ENCODE results near the gene SEC61A2.

The SEC61A2 gene

GRCh38 chr10:12184165-12184564 is 54.7 kb downstream of the SEC61A2 start:
- Histone ChIP-seq H3K9ac (ENCODE audit: low read depth, low read length) (no peak overlapping the region), H3K27ac (ENCODE audit: low read depth, low read length) (no peak overlapping the region), H3K9me3 (ENCODE audit: insufficient read depth, low read depth, low read length) (no peaks in the 10 kb centered on the region), H3K4me1 (ENCODE audit: insufficient read depth, low read length) (peaks cover 18% of the 10 kb centered on the region), H3K27me3 (ENCODE audit: insufficient read depth, low read length) (no peaks in the 10 kb centered on the region), H3K4me3 (ENCODE audit: low read length) (no peak overlapping the region), H3K36me3 (ENCODE audit: insufficient read depth, low read length) (peaks cover 62% of the 10 kb centered on the region)
- WGBS: 90% methylated on average over 6 of the region's 7 CpGs

GRCh38 chr10:12186323-12186722 is 56.8 kb downstream of the SEC61A2 start:
- no peaks in the 10 kb centered on the region for H3K4me1 ChIP-seq (ENCODE audit: insufficient read depth, low read length)
- H3K9me3 ChIP-seq (ENCODE audit: insufficient read depth, low read depth, low read length): no peaks in the 10 kb centered on the region
- no peak overlapping the region for H3K27ac ChIP-seq (ENCODE audit: low read depth, low read length)
- no peak overlapping the region for H3K9ac ChIP-seq (ENCODE audit: low read depth, low read length)
- peaks cover 53% of the 10 kb centered on the region for H3K36me3 ChIP-seq (ENCODE audit: insufficient read depth, low read length)
- no peaks in the 10 kb centered on the region for H3K27me3 ChIP-seq (ENCODE audit: insufficient read depth, low read length)
- H3K4me3 ChIP-seq (ENCODE audit: low read length): no peak overlapping the region
- WGBS: 96% methylated on average over 8 of the region's 8 CpGs

GRCh38 chr10:12187321-12187905 is 57.9 kb downstream of the SEC61A2 start:
- Histone ChIP-seq H3K9ac (ENCODE audit: low read depth, low read length) (no peak overlapping the region), H3K9me3 (ENCODE audit: insufficient read depth, low read depth, low read length) (no peaks in the 10 kb centered on the region), H3K4me3 (ENCODE audit: low read length) (no peak overlapping the region), H3K27me3 (ENCODE audit: insufficient read depth, low read length) (no peaks in the 10 kb centered on the region), H3K4me1 (ENCODE audit: insufficient read depth, low read length) (no peaks in the 10 kb centered on the region), H3K27ac (ENCODE audit: low read depth, low read length) (no peak overlapping the region), H3K36me3 (ENCODE audit: insufficient read depth, low read length) (peaks cover 57% of the 10 kb centered on the region)
- WGBS: 86% methylated on average over 2 of the region's 5 CpGs

GRCh38 chr10:12188656-12189055 is 59.2 kb downstream of the SEC61A2 start:
- WGBS: 86% methylated on average over 4 of the region's 6 CpGs
- peaks cover 56% of the 10 kb centered on the region for H3K36me3 ChIP-seq (ENCODE audit: insufficient read depth, low read length)

GRCh38 chr10:12189426-12189825 is 59.9 kb downstream of the SEC61A2 start:
- no peak overlapping the region for H3K9ac ChIP-seq (ENCODE audit: low read depth, low read length)
- WGBS: 96% methylated on average over 9 of the region's 10 CpGs
- H3K27me3 ChIP-seq (ENCODE audit: insufficient read depth, low read length): no peaks in the 10 kb centered on the region
- peaks cover 50% of the 10 kb centered on the region for H3K36me3 ChIP-seq (ENCODE audit: insufficient read depth, low read length)
- H3K4me1 ChIP-seq (ENCODE audit: insufficient read depth, low read length): peaks cover 4% of the 10 kb centered on the region; the same call in 1 of the 2 replicates
- H3K9me3 ChIP-seq (ENCODE audit: insufficient read depth, low read depth, low read length): no peaks in the 10 kb centered on the region
- H3K27ac ChIP-seq (ENCODE audit: low read depth, low read length): no peak overlapping the region
- H3K4me3 ChIP-seq (ENCODE audit: low read length): no peak overlapping the region

More at GRCh38 chr10:12188656-12189055, 59.2 kb downstream of the SEC61A2 start:
- Histone ChIP-seq H3K4me3 (ENCODE audit: low read length) (no peak overlapping the region), H3K4me1 (ENCODE audit: insufficient read depth, low read length) (no peaks in the 10 kb centered on the region), H3K27ac (ENCODE audit: low read depth, low read length) (no peak overlapping the region), H3K9me3 (ENCODE audit: insufficient read depth, low read depth, low read length) (no peaks in the 10 kb centered on the region), H3K9ac (ENCODE audit: low read depth, low read length) (no peak overlapping the region), H3K27me3 (ENCODE audit: insufficient read depth, low read length) (no peaks in the 10 kb centered on the region)

GRCh38 chr10:12191715-12192114 is 62.2 kb downstream of the SEC61A2 start:
- Histone ChIP-seq H3K36me3 (ENCODE audit: insufficient read depth, low read length) (peaks cover 28% of the 10 kb centered on the region), H3K9me3 (ENCODE audit: insufficient read depth, low read depth, low read length) (no peaks in the 10 kb centered on the region), H3K4me1 (ENCODE audit: insufficient read depth, low read length) (peaks cover 6% of the 10 kb centered on the region; the same call in 1 of the 2 replicates), H3K9ac (ENCODE audit: low read depth, low read length) (no peak overlapping the region), H3K27me3 (ENCODE audit: insufficient read depth, low read length) (no peaks in the 10 kb centered on the region), H3K4me3 (ENCODE audit: low read length) (no peak overlapping the region), H3K27ac (ENCODE audit: low read depth, low read length) (no peak overlapping the region)
- 97% methylated on average over 3 of the region's 3 CpGs for WGBS

- Histone ChIP-seq H3K36me3 (ENCODE audit: insufficient read depth, low read length) (peaks cover 18% of the 10 kb centered on the region), H3K9me3 (ENCODE audit: insufficient read depth, low read depth, low read length) (no peaks in the 10 kb centered on the region), H3K4me3 (ENCODE audit: low read length) (no peak overlapping the region), H3K9ac (ENCODE audit: low read depth, low read length) (no peak overlapping the region), H3K27ac (ENCODE audit: low read depth, low read length) (no peak overlapping the region), H3K4me1 (ENCODE audit: insufficient read depth, low read length) (peaks cover 6% of the 10 kb centered on the region; the same call in 1 of the 2 replicates), H3K27me3 (ENCODE audit: insufficient read depth, low read length) (no peaks in the 10 kb centered on the region)
- 90% methylated on average over 5 of the region's 5 CpGs for WGBS
Measured at GRCh38 chr10:12193193-12193592, 63.7 kb downstream of the SEC61A2 start.

- Histone ChIP-seq H3K4me1 (ENCODE audit: insufficient read depth, low read length) (peaks cover 6% of the 10 kb centered on the region; the same call in 1 of the 2 replicates), H3K27ac (ENCODE audit: low read depth, low read length) (no peak overlapping the region), H3K27me3 (ENCODE audit: insufficient read depth, low read length) (no peaks in the 10 kb centered on the region), H3K9ac (ENCODE audit: low read depth, low read length) (peak overlapping the region; percentile 91), H3K4me3 (ENCODE audit: low read length) (peak overlapping the region; percentile 87), H3K36me3 (ENCODE audit: insufficient read depth, low read length) (peaks cover 33% of the 10 kb centered on the region), H3K9me3 (ENCODE audit: insufficient read depth, low read depth, low read length) (no peaks in the 10 kb centered on the region)
- WGBS: 5% methylated on average over 27 of the region's 27 CpGs
Measured at GRCh38 chr10:12194752-12195271, 65.3 kb downstream of the SEC61A2 start.

- Histone ChIP-seq H3K9ac (ENCODE audit: low read depth, low read length) (peak overlapping the region; percentile 91), H3K4me3 (ENCODE audit: low read length) (peak overlapping the region; percentile 87), H3K9me3 (ENCODE audit: insufficient read depth, low read depth, low read length) (no peaks in the 10 kb centered on the region), H3K36me3 (ENCODE audit: insufficient read depth, low read length) (peaks cover 34% of the 10 kb centered on the region), H3K27me3 (ENCODE audit: insufficient read depth, low read length) (no peaks in the 10 kb centered on the region), H3K27ac (ENCODE audit: low read depth, low read length) (peak overlapping the region; percentile 93), H3K4me1 (ENCODE audit: insufficient read depth, low read length) (peaks cover 6% of the 10 kb centered on the region; the same call in 1 of the 2 replicates)
- 1% methylated on average over 12 of the region's 12 CpGs for WGBS
Measured at GRCh38 chr10:12195281-12195602, 65.8 kb downstream of the SEC61A2 start.

GRCh38 chr10:12195603-12196506 is 66.4 kb downstream of the SEC61A2 start, which contains the start of the genes CDC123 and NUDT5:
Gene CDC123, plus strand, starts transcription at chr10:12196188. Its CDS starts 58 bp downstream, at chr10:12196246.
Gene NUDT5, minus strand, starts transcription at chr10:12195891. Its CDS starts 9,600 bp downstream, at chr10:12186291.
- Histone ChIP-seq H3K27ac (ENCODE audit: low read depth, low read length) (peak within 1 kb of the TSS; percentile 93), H3K27me3 (ENCODE audit: insufficient read depth, low read length) (no peaks in the 10 kb centered on the region), H3K9me3 (ENCODE audit: insufficient read depth, low read depth, low read length) (no peaks in the 10 kb centered on the region), H3K4me3 (ENCODE audit: low read length) (peak within 1 kb of the TSS; percentile 87), H3K4me1 (ENCODE audit: insufficient read depth, low read length) (peaks cover 6% of the 10 kb centered on the region; the same call in 1 of the 2 replicates), H3K9ac (ENCODE audit: low read depth, low read length) (peak within 1 kb of the TSS; percentile 91), H3K36me3 (ENCODE audit: insufficient read depth, low read length) (peaks cover 40% of the 10 kb centered on the region)
- under 1% methylated on average over 62 of the region's 62 CpGs for WGBS

All from HUES64 (cell line).